GM19240 (cell line): ENCODE measurements around the gene PITPNM3.
A peak's percentile ranks its signal among the peaks of the same experiment; 100 is the strongest.

ENCODE experiments used
- DNase-seq: peaks from one replicate; pipeline ENCODE4 v3.0.0; 2011; ENCODE audit warnings: low spot score; ENCODE audit not compliant: insufficient read length

The PITPNM3 gene

DNA sequence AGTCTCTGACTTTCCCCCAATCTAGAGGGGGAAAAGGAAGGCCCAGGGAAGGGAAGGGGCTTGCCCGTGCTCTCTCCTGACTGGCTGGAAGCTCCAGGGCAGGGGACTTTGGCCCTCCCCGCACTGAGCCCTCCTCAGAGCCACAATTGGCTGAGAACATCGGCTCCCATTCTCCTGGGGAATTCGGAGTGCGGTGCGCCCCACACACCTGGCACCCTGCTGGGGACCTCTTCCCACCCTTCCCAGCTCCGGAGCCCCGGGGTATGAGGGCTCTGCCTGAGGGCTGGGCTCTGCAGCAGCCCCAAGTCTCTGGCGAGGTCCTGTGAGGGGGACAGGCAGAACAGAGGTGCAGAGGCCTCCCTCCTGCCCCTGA is 76.1 kb downstream of the PITPNM3 start:
- no peak for DNase-seq

GRCh38 chr17:6479622-6480302 is 76.6 kb downstream of the PITPNM3 start:
- DNase-seq = no peak

GRCh38 chr17:6478486-6478885 is 77.9 kb downstream of the PITPNM3 start:
- DNase-seq = no peak

GRCh38 chr17:6477831-6478383 is 78.4 kb downstream of the PITPNM3 start:
- no peak for DNase-seq

GRCh38 chr17:6476810-6477179 is 79.6 kb downstream of the PITPNM3 start:
- no peak for DNase-seq

- no peak for DNase-seq
Observed at GRCh38 chr17:6476076-6476809, 80.1 kb downstream of the PITPNM3 start.

DNA sequence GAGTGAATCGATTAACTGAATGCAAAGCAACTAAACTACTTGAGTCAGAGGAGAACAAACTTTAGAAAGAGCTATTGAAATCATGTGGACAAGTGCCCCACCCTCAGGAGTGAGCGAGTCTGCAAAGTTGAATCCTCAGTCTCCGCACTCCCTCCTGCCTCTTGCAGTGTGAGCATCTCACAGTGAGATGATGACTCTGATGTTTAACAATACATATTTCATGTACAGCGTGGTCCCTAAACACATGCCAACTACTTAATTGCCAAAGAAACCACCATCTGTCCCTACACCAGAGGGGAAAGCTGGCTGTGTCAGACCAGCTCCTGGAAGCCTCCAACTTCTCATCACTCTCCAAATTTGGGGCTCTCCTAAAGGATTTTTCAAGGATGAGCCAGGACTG is 80.9 kb downstream of the PITPNM3 start:
- no peak for DNase-seq

DNA sequence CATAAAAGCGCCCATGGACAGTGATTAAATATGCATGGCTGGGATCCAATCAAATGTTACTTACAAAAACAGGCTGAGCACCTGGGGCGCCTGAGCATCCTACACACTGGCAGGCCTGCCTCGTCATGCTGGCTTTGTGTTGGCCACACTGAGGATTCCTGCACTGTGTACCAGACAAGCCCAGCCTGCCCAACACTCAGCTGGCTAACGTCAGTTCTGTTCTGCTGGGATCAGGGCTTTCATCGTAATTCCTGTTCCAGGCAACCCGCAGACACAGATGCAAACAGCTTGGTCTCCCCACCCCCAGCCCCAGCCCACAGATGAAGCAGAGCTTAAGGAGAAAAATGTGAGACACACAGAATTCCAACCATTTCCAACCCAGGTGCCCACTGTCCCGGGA is 81.4 kb downstream of the PITPNM3 start:
- DNase-seq = no peak

GRCh38 chr17:6474376-6474775 is 82.0 kb downstream of the PITPNM3 start:
- no peak for DNase-seq

DNA sequence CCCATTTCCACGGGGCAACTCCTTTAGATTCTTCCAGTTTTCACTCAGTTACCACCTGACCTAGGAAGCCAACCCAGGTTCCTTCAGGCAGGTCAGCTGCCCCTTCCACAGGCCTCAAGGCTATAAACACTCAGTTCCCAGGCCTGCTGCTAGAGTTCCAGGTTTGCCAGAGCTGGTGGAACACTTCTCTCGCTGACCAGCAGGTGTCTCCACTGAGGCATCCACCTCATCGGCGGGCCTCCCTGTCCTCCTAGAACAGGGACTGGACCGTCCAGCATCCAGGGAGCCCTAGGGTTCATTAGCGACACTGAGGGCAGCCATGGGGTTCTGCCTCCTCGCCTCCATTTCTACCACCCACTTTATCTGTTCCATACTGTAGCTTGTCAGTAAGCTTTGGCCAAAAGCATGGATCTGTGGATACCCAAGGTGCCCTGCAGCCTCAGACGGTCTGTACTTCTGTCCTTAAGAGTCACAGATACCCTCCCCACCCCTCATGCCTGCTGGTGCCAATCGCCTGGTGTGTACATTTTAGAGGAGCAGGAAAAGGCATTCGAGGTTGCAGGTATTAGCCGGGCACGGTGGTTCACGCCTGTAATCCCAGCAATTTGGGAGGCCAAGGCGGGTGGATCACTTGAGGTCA is 83.1 kb downstream of the PITPNM3 start:
- DNase-seq = peak; percentile 88

DNA sequence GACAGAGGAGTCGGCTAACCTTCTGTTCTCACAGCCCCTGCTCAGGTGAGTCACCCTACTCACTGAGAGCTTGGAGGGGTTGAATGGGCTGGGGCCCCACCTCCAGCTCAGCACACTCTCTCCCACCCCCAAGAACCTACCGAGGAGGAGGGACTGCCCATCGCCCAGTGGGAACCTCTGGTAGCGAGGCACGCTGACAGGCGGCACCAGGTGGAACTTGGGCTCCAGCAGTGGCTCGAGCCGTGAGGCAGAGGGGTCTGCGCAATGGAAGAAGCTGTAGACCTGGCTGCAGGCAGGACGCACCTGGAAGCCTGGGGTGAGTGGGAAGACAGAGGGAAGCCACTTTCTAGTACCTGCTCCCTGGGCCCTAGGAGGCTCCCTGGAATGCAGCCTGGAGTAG is 83.8 kb downstream of the PITPNM3 start:
- DNase-seq = no peak

DNA sequence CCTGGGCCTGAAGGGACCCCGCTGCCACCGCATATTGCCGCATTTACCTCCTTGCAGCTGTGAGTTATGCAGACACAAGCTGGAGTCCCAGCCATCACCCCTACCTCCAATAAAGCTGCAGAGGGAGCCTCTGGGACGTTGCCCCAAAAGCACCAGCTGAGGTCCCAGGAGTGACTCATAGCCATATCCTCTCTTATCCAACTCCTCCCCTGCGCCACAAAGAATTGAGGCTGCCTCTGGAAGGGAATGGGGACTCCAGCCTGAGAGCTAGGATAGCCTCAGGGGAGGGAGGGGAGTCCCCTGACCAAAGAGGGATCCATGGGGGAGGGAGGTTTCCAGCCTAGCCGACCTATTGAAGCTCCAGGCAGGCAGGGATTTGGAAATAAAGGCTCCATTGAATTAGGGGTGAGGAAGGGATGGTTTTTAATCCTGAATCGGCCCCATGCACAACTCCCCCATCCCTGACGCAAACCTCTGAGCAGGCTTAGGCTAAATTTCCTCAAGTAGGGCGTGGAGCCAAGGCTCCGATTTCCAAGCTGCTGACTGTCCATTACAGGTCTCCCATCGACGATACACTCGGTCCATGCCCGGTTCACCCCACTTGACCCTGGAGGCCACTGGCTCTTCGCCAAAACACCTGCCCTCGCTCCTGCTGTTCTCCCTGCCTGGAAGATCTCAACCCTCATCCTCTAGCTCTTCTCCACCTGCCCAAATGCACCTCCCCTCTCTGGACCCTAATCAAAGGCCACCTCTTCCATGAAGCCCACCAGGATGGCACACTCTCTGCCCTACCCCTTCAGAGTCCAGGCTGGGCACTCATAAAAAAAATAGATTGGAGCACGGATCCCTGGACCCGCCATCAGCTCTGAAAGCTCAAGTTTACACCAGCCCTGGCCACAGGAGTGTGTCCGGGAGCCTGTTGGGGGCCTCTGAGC is 84.6 kb downstream of the PITPNM3 start:
- DNase-seq = no peak

GRCh38 chr17:6470751-6471521 is 85.4 kb downstream of the PITPNM3 start:
- no peak for DNase-seq

DNA sequence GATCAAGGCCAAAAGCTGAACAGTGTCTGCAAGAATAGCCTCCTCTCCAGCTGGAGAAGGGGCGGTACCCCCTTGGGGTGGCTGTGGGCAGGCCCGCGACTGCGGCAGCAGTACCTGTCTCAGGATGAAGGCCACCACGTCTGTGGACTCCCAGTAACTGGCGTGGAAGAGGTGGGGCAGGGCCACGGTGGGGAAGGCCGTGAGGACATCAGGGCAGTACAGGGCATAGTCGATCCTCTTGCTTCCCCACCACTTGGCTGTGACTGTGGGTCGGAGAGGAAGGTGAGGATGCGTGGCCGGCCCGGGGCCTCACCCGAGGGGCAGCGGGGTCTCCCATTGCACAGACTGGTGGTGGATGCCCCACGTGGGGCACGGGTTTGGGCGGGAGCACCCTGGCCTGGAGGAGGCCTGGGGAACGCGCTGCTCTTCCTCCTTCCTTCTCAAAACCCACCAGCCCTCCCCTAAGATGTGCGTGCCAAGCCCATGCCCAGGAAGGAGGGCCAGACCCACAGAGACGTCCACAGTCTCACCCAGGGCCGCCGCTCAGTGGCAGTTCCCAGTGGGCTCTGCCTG is 86.1 kb downstream of the PITPNM3 start:
- no peak for DNase-seq

DNA sequence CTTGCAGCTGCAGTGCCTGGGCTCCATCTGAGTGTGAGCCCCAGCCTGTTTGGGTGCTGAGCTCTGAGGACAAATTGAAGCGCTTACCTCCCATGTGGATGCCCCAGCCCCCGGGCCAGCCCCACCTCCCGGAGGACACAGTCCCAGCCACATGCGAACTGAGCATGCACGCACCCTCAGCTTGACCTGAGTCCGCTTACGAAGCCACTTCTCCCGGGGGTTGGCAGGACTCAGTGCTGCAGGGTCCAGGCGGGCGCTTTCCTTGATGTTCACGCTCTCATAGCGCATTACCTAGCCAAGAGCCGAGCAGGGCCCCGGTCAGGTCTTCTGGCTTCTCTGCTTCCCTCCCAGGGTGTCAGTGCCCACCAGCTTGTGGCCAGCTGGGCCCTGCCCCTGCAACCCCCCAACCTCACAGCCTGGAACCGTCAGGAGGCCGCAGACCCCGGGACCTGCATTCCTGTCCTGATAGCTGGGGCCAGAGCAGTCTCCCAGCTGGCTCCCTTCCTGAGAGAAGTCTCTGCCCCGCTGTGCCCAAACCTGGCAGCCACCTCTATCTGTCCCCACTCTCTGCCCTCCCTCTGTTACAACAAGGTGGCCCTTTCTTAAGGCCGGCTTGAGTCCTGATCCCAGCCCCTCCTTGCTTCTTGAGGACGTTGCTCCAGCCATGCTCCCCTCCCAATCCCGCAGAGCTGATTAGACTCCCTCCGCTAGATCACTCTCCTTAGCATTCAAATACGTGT is 88.1 kb downstream of the PITPNM3 start:
- no peak for DNase-seq

DNA sequence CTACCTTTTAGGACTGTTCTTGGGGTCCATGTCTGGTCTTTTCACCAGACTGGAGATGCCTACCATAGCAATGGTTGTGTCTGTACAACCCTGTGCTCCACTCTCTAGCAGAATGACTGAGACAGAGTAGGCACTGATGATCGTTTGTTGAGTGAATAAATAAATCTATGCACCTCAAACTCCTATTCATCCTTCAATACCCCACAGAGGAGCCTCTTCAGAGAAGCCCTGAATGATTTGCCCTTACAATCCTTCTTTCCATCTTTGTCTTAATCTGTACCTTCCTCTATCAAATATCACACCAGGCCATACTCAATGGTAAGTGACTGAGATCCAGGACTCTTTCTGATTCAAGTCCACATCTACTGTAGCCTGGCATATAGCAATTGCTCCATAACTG is 88.8 kb downstream of the PITPNM3 start:
- DNase-seq = no peak

DNA sequence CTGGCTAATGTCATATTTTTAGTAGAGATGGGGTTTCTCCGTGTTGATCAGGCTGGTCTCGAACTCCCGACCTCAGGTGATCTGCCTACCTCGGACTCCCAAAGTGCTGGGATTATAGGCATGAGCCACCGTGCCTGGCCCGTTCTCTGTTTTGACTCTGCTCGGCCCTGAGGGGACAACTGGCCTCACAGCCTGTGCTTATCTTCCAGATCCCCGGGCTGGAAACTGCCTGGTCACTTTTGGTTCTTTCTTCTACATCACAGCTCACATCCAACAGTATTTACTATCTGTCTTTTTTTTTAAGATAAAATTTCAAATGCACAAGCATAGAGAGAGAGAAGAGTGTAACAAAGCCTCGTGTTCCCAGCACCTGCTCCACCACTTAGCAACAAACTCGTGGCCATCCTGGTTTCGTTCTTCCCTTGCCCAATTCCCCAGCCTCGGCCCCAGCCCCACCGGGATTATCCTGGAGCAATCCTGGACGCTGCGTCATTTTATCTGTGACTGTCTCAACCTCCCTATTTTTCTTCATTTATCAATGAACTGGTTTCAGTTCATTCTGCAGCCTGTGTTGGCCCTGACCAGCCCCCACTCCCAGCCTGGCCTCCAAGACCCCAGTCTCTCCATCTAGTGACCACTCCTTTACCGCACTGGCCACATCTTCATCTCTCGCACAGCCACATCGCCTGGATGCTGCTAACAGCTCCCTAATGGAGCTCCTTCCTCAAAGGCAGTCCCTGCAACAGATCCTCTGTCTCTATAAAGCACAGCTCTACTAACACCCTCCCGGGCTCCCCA is 91.0 kb downstream of the PITPNM3 start:
- DNase-seq = no peak

- DNase-seq = no peak
Observed at GRCh38 chr17:6464446-6465041, 91.8 kb downstream of the PITPNM3 start.
